Kasumi-1 (cell line): Measurements from ENCODE around the gene SUPT20H.
A peak's percentile ranks its signal among the peaks of the same experiment; 100 is the strongest.
"Not testable (repeated sequence)": the region's sequence is repeated elsewhere in the genome, so short reads cannot be mapped to it uniquely, and the experiment has no call there.

Experiments used
- DNase-seq, 2 experiments: peaks; one replicate each; lab custom pipeline; 2025; lab: John Stamatoyannopoulos, UW

Gene SUPT20H

GRCh38 chr13:37069597-37070103, 10.2 kb upstream of the SUPT20H start:
- DNase-seq = no peak

DNA sequence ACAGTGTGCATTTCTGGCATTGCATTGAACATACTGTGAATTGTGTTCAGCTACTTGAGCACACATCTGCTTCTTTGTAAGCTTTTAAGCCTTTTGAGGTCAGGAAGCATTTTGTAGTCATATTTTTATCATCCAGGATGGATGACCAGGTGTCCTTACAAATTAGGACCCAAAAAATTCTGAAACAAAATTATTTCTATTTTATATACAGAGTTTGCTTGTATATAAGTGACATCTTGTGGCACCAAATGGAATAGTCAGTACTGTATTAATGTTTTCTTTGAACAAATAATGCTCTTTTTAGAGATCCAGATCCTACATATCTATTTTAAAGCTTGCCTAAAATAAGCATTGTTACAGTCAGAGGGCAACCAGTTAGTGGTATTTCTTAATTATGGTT, 9.5 kb upstream of the SUPT20H start:
- DNase-seq = peak; percentile 3 to 28

GRCh38 chr13:37067874-37068273, 8.4 kb upstream of the SUPT20H start:
- DNase-seq = no peak

DNA sequence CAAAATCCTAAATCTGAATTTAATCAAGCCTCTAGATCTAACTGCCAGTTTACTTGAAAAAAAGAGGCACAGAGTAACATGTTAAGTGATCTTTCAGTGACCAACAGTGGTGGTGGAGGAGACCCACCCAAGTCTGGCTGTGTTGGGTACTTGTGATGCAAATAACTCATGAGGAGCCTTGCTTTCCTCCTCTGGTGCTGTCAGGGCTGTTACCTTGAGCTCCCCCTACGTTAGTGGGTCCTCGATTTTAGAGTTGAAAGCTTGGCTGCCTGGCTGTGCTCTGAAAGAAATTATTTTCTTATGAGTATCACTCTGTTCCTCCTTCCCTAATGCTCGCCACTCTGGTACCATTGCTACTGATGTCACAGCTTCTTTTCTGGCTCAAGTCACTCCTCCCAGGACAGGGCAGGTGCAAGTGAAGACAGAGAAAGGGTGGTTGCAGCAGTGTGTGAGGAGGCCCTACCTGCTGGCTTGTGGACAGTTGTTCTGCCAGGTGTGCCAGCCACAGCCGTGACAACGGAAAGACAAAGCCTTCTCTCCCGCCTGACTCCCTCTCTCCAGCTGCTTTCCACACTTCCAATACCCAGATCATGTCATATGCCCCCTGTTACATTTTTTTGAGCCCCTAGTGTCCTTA, 6.5 kb upstream of the SUPT20H start:
- no peak for DNase-seq

- no peak for DNase-seq
Measured at GRCh38 chr13:37059848-37060192, 332 bp upstream of the SUPT20H start.

GRCh38 chr13:37056228-37056627, 3.3 kb downstream of the SUPT20H start:
- DNase-seq = not testable (repeated sequence)

DNA sequence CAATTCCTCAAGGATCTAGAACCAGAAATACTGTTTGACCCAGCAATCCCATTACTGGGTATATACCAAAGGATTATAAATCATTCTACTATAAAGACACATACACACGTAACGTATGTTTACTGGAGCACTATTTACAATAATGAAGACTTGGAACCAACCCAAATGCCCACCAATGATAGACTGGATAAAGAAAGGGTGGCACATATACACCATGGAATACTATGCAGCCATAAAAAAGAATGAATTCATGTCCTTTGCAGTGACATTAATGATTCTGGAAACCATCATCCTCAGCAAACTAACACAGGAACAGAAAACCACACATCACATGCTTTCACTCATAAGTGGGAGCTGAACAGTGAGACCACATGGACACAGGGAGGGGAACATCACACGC, 6.4 kb downstream of the SUPT20H start:
- DNase-seq = not testable (repeated sequence)

DNA sequence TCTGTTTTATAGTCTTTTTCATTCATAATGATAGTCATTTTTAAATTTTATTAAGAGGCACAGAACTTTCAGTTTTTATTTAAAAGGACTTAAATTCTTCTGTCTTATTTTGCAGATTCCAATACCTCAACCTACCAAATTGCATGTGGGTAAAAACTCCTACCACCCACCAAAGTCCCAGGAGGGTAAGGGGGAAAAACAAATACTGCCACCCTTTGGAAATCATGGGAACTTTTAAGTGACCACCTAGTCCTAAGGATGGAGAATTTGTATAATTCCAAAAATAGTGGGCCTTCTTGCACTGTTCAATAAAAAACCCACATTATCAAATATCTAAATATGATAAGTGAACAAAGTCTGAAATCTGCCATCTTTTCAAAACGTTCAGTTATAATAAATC, 9.7 kb downstream of the SUPT20H start:
- no peak for DNase-seq

- DNase-seq = no peak
Measured at GRCh38 chr13:37047846-37048245, 11.6 kb downstream of the SUPT20H start.

DNA sequence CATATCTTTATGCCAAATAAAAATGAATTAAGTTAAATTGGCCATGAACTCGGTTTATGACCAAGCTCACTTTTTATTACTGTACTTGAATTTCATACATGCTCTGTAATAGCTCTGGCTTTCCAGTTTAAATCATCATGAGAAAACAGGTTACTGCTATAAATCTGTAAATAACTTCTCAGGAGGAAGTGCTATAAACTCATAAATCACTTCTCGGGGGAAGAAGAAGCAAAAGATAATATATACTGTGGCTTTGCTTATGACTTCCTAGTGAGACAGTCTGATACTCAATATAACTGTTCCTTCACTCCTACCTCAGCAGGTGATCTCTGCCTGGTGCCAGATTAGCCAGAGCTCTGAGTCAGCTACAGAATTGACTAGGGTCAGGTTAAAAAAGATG, 12.5 kb downstream of the SUPT20H start:
- DNase-seq = no peak

DNA sequence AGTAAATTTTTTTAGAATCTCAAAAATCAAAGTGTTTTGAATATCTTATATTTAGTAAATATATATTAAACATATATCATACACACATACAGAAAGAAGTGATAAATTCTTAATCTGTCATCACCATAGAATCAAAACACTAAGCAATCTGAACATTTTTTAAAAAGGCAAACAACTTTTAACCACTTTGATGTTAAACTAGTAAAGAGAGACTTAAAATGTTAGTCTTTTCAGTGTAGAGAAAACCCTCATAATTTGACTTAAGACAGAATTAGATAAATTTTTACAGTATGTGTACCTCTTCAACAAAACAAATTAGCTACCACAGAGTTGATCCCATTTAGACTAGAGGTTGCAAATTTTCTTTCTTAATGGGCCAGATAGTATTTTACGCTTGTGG, 13.4 kb downstream of the SUPT20H start:
- DNase-seq = no peak

DNA sequence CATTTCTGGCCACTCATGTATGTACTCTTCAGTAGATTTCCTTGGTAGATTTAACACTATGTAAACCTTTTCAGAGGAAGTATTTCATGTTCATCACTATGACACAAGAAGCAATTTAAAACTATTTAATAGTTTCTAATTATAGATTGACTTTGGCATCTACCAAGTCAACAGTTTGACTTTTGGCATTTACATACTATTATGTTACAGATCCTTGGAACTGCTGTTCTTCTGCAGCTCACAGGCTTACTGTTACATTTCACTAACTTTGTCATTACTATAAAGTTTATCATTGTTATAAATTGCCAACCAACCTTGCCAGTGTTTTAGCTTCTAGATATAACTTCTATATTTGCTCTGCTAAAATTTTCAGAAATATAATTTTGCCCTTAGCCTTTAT, 18.7 kb downstream of the SUPT20H start:
- DNase-seq = no peak

GRCh38 chr13:37039896-37040295, 19.6 kb downstream of the SUPT20H start:
- no peak for DNase-seq

- DNase-seq = no peak
Measured at GRCh38 chr13:37037241-37037640, 22.2 kb downstream of the SUPT20H start.

- no peak for DNase-seq
Measured at GRCh38 chr13:37029617-37030016, 29.9 kb downstream of the SUPT20H start.

GRCh38 chr13:37027639-37028038, 31.8 kb downstream of the SUPT20H start:
- no peak for DNase-seq

DNA sequence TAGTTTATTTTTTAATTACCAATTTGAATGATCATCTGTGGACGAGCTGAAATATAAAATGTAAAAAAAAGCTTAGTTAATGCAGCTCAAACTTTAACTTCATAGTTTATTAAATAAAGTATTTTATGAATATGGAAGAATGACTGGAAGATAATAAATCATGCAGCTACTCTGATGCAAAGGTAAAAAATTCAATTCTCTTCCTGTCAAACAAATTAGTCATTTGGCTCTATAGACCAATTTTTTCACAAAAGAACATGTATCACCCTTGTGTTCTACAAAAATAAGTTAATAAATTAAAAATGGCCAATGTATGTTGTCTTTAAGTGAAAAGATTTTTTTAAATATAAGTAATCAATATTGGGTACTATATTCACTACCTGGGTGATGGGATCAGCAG, 32.7 kb downstream of the SUPT20H start:
- DNase-seq = no peak

GRCh38 chr13:37023871-37024270, 35.6 kb downstream of the SUPT20H start:
- DNase-seq = no peak

GRCh38 chr13:37014609-37015008, 44.9 kb downstream of the SUPT20H start:
- no peak for DNase-seq

DNA sequence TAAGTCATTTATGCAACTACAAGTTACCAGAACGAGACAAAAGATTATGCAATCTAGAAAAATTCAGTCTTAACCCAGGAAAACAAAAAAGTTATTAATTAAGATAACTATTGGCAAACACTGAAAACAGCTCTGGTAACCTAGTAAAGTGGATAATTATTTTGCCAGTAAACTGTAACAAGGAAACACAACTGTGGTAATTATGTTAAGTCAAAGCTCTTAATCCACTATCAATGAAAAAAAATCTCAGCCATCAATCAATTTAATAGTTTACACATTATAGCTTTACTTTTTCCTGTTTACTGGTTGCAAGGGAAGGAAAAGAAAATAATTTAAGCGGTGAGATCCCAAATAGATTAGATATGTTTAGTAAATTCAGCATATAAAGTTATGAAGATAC, 47.7 kb downstream of the SUPT20H start:
- no peak for DNase-seq

- no peak for DNase-seq
Measured at GRCh38 chr13:37011002-37011401, 48.5 kb downstream of the SUPT20H start.

GRCh38 chr13:37010424-37010823, 49.1 kb downstream of the SUPT20H start:
- DNase-seq = no peak

DNA sequence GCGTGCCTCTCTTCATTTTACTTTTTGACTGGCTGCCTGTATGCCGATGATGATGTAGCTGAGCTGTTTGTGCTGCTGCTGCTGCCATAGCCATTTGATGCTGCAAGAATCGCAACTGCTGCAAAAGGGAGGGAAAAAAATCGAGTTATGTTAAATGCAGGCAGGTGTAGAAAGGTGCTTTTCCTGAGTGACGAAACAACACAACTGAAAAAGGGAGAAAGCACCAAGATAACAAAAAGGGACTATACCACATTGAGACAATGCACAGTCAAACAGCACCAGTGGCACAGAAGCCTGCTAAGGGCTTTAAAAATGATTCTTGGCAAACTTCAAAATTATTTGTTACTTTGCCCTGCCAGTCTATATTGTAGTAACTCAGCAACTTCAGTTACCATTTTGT, 49.8 kb downstream of the SUPT20H start:
- DNase-seq = no peak

DNA sequence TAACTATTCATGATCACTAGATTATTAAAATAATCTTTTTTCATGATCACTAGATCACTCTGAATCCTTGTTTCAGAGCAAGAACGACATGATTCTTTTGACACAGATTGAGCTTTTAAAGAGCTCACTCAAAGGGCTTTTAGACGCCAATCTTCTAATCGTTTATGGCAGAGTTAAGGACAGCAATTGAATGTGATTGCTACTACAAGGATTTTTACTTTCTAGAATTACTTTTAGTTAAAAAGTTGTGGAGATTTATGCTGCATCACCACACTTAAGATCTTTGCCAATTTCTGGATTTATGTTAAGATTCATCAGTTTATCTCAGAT, 57.6 kb downstream of the SUPT20H start:
- DNase-seq = no peak
